DOHH2 (cell line): ENCODE results near the gene PDE2A.

Source experiments
- H3F3A ChIP-seq: fragments of 200-600 bp; sonication (generic), shearing (Covaris generic); 2 replicates; pipeline ENCODE4 v1.6.0; 2016; ENCODE audit warnings: antibody characterized with exemption, mild to moderate bottlenecking; ENCODE audit not compliant: control insufficient read depth, insufficient read depth
- H3K27ac ChIP-seq: fragments of 200-600 bp; sonication (generic); 2 replicates; pipeline ENCODE4 v1.5.1; 2014; ENCODE audit warnings: low read depth, mild to moderate bottlenecking, low read length, moderate library complexity
- H3K27me3 ChIP-seq: fragments of 200-600 bp; sonication (generic); 2 replicates; pipeline ENCODE4 v1.6.1; 2014; ENCODE audit warnings: mild to moderate bottlenecking, low read length, mixed read lengths; ENCODE audit not compliant: control insufficient read depth
- H3K36me3 ChIP-seq: fragments of 200-600 bp; sonication (generic); 2 replicates; pipeline ENCODE4 v1.6.1; 2014; ENCODE audit warnings: mild to moderate bottlenecking, low read length, moderate library complexity, mixed read lengths; ENCODE audit not compliant: control insufficient read depth
- H3K4me1 ChIP-seq: fragments of 200-600 bp; sonication (generic); 2 replicates; pipeline ENCODE4 v1.6.1; 2014; ENCODE audit warnings: mild to moderate bottlenecking, low read length, mixed read lengths; ENCODE audit not compliant: control insufficient read depth
- H3K4me2 ChIP-seq: fragments of 200-600 bp; sonication (generic); 2 replicates; pipeline ENCODE4 v1.6.0; 2014; ENCODE audit warnings: mild to moderate bottlenecking, low read length, moderate library complexity
- H3K4me3 ChIP-seq: fragments of 200-600 bp; sonication (generic); 2 replicates; pipeline ENCODE4 v1.5.1; 2014; ENCODE audit warnings: mild to moderate bottlenecking, low read length, mixed read lengths
- H3K79me2 ChIP-seq: fragments of 200-600 bp; sonication (generic); 2 replicates; pipeline ENCODE4 v1.6.1; 2014; ENCODE audit warnings: mild to moderate bottlenecking, low read length, mixed read lengths; ENCODE audit not compliant: control insufficient read depth
- H3K9me2 ChIP-seq: fragments of 200-600 bp; sonication (generic); replicated peaks from 2 replicates; pipeline ENCODE4 v1.6.1; 2014; ENCODE audit warnings: mild to moderate bottlenecking, low read length, mixed read lengths; ENCODE audit not compliant: control insufficient read depth
- H3K9me3 ChIP-seq: fragments of 200-600 bp; sonication (generic); 2 replicates; pipeline ENCODE4 v1.6.1; 2014; ENCODE audit warnings: antibody characterized with exemption, low read length, mixed read lengths; ENCODE audit not compliant: control insufficient read depth, insufficient read depth
- H4K20me1 ChIP-seq: fragments of 200-600 bp; sonication (generic); 2 replicates; pipeline ENCODE4 v1.6.0; 2014; ENCODE audit warnings: low read depth, mild to moderate bottlenecking, antibody characterized with exemption, low read length, moderate library complexity; ENCODE audit not compliant: control insufficient read depth, insufficient read depth
- EZH2phosphoT487 ChIP-seq: fragments of 200-600 bp; sonication (generic); IDR thresholded peaks from 2 replicates; pipeline ENCODE4 v1.6.1; 2017; ENCODE audit warnings: borderline replicate concordance, mild to moderate bottlenecking, antibody characterized with exemption, low read length, moderate library complexity, mixed read lengths
- TF ChIP-seq, protein P1 (sequence below): fragments of 200-600 bp; sonication (generic); IDR thresholded peaks from one replicate; pipeline ENCODE4 v1.5.1; 2014; ENCODE audit warnings: antibody characterized with exemption, mild to moderate bottlenecking, low read depth, low read length; ENCODE audit not compliant: poor library complexity, severe bottlenecking

Gene PDE2A

DNA sequence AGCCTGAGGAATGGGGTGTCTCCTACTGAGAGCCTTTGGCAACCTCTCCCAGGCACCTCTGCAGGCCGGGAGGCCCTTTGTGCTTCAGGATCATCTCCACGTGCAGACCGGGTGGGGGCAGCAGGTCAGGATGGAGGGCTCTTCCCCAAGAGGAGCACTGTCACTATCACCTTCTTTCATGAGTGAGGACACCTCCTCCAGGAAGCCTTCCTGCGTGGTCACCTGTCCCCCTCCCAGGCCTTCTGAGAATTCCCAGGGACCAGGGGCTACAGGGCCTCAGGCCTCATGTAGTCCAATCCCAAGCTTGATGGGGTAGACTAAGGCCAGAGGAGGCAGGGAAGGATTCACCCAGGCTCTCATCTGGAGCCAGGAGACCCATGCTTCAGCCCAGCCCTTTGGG lies 57.6 kb downstream of the PDE2A start:
- no peaks in the 10 kb centered on the region for H3K36me3 ChIP-seq
- H3K4me3 ChIP-seq, result no peak overlapping the region
- no peak overlapping the region for H3K27ac ChIP-seq
- H3K79me2 ChIP-seq, result no peaks in the 10 kb centered on the region
- H4K20me1 ChIP-seq, result no peaks in the 10 kb centered on the region
- no peaks in the 10 kb centered on the region for H3K9me2 ChIP-seq
- H3F3A ChIP-seq, result no peaks in the 10 kb centered on the region
- no peak overlapping the region for H3K4me2 ChIP-seq
- no peak for TF ChIP-seq EZH2phosphoT487
- TF ChIP-seq, protein P1, sequence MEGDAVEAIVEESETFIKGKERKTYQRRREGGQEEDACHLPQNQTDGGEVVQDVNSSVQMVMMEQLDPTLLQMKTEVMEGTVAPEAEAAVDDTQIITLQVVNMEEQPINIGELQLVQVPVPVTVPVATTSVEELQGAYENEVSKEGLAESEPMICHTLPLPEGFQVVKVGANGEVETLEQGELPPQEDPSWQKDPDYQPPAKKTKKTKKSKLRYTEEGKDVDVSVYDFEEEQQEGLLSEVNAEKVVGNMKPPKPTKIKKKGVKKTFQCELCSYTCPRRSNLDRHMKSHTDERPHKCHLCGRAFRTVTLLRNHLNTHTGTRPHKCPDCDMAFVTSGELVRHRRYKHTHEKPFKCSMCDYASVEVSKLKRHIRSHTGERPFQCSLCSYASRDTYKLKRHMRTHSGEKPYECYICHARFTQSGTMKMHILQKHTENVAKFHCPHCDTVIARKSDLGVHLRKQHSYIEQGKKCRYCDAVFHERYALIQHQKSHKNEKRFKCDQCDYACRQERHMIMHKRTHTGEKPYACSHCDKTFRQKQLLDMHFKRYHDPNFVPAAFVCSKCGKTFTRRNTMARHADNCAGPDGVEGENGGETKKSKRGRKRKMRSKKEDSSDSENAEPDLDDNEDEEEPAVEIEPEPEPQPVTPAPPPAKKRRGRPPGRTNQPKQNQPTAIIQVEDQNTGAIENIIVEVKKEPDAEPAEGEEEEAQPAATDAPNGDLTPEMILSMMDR, result no peak
- H3K4me1 ChIP-seq, result 0 out of 2 replicates have a peak, but pooled peaks cover 3% of the 10 kb centered on the region
- H3K9me3 ChIP-seq, result no peaks in the 10 kb centered on the region
- peaks cover 12% of the 10 kb centered on the region for H3K27me3 ChIP-seq

DNA sequence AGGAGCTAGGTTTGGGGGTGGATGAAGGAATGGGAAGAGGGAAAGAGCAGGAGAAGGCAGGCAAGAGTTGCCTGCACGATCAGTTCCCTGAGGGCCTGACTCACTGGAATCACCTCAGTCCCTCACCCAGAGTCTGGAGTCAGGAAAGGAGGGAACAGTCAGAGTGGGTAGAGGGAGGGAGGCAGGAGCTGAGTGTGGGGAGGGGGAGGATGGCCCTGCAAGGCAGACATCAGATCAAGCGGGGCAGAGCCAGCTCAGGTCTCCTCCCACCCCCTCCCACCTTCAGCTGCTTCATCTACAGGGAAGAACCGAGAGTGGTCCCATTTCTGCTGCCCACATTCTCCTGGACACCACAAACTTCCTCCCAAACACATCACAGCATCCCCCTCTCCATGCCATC lies 58.9 kb downstream of the PDE2A start:
- Histone ChIP-seq H3K9me3 (no peaks in the 10 kb centered on the region), H3K4me1 (0 out of 2 replicates have a peak, but pooled peaks cover 3% of the 10 kb centered on the region), H3F3A (no peaks in the 10 kb centered on the region), H4K20me1 (no peaks in the 10 kb centered on the region), H3K27ac (no peak overlapping the region), H3K36me3 (no peaks in the 10 kb centered on the region), H3K9me2 (no peaks in the 10 kb centered on the region), H3K79me2 (no peaks in the 10 kb centered on the region), H3K27me3 (peaks cover 14% of the 10 kb centered on the region), H3K4me2 (no peak overlapping the region), H3K4me3 (no peak overlapping the region)
- no peak for TF ChIP-seq EZH2phosphoT487
- TF ChIP-seq, protein P1, result no peak

DNA sequence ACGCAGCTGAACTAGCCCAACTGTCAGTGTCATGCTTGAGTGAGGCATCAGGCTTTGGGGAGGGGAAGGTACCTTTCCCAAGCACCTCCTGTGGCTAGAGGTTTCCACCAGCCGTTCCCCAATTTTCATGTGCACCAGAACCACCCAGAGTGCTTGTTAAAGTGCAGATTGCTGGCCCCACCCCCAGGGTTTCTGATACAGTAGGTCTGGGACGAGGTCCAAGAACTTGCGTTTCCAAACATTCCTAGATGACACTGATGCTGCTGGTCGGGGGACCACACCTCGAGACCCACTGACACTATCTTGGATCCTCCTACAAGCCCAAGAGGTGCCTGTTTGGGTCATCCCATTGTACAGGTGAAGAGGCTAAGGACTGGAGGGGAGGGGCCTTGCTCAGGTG lies 59.8 kb downstream of the PDE2A start:
- Histone ChIP-seq H3K9me3 (no peaks in the 10 kb centered on the region), H3K27ac (no peak overlapping the region), H3K4me2 (no peak overlapping the region), H3K4me1 (0 out of 2 replicates have a peak, but pooled peaks cover 3% of the 10 kb centered on the region), H4K20me1 (no peaks in the 10 kb centered on the region), H3K27me3 (peaks cover 15% of the 10 kb centered on the region), H3F3A (no peaks in the 10 kb centered on the region), H3K36me3 (no peaks in the 10 kb centered on the region), H3K9me2 (no peaks in the 10 kb centered on the region), H3K79me2 (no peaks in the 10 kb centered on the region), H3K4me3 (no peak overlapping the region)
- no peak for TF ChIP-seq EZH2phosphoT487
- TF ChIP-seq, protein P1, result no peak
